ENCODE data around the gene ZFHX2. TPM values are rescaled to one million over a fixed set of nuclear protein-coding genes. Genes with fewer than 3 reads are reported as not detected.

Gene ZFHX2
- polyA plus RNA-seq, 1 donor: 9.6 TPM

GRCh38 chr14:23520899-23521533 lies 30.5 kb downstream of the ZFHX2 start:
- DNase-seq: no peak

DNA sequence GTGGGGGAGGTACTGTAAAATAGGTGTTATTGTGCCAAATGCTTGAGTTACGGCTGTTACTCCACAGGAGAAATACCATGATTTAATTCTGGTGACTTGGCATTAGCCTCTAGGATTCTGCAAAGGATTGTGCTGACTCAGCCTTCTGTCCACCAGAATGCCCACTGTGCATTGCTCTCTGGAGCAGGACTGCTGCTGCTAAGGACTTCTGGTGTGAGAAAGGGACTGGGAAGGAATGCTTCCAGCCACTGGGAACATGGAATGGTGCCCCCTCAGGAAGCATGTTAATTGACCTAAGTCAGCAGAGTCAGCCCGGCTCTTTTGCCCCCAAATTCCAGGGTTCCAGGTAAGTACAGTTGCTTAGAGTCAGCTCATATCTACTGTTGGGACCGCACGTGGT lies 32.9 kb downstream of the ZFHX2 start:
- DNase-seq: no peak

GRCh38 chr14:23517650-23518326 lies 33.8 kb downstream of the ZFHX2 start:
- no peak for DNase-seq

- DNase-seq: no peak
Measured at GRCh38 chr14:23514644-23514957, 37.0 kb downstream of the ZFHX2 start.

DNA sequence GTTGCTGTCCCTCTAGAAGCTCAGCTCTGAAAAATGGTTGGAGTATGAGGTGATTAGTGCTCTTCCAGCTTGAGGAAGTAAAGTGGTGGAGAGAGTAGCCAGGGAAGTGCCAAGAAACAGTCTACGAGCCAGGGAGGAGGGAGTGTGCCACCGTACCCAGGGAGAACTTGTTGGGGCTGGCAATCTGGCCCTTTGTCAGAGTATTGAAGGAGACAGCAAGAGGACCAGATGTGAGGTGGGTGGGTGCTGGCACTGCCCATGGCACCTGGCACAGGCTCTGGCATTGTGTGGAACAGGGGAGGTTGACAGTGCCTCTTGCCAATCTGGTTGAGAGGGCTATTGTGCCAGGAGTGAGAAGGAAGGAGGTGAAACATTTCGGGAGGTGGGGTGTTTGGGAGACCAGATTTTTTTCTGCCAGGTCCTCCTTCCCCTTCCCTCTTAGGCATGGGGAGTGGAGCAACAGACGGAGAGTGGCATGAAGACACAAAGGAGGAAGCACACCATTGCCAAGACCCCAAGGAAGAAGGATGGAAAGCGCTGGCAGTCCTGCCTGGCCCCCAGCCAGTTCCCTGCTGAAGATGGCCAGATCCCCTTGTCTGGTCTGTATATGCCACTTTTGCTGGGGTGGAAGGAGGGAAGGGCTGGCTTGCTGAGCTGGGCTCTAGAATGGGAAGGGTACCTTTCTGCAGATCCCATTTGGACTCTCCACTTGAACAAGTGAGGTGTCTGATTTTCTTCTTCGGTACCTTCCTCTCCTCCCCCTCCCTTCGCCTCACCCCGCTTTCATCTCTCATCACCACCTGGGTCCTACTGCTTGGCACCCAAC lies 37.5 kb downstream of the ZFHX2 start:
- no peak for DNase-seq

- DNase-seq: no peak
Measured at GRCh38 chr14:23513005-23513817, 38.4 kb downstream of the ZFHX2 start.

- no peak for DNase-seq
Measured at GRCh38 chr14:23512156-23512555, 39.4 kb downstream of the ZFHX2 start.

DNA sequence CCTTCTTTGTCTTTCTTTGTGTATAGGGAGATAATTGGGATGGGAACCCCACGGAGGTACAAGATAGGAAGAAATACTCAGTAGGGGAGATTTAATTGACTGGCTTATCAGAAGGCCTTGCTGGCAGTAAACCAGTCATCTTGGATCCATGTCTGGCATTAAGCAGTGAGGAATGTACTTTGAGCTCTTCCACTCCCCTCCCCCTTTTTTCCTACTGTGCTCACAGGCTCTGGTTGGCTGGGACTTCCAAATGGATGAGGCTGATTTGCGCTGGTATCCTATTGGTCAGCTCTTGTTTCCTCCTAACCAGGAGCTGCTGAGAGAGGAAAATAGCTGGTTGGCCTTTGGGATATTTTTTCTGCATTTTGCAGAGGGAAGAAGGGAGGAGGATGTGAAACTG lies 57.3 kb downstream of the ZFHX2 start:
- no peak for DNase-seq

DNA sequence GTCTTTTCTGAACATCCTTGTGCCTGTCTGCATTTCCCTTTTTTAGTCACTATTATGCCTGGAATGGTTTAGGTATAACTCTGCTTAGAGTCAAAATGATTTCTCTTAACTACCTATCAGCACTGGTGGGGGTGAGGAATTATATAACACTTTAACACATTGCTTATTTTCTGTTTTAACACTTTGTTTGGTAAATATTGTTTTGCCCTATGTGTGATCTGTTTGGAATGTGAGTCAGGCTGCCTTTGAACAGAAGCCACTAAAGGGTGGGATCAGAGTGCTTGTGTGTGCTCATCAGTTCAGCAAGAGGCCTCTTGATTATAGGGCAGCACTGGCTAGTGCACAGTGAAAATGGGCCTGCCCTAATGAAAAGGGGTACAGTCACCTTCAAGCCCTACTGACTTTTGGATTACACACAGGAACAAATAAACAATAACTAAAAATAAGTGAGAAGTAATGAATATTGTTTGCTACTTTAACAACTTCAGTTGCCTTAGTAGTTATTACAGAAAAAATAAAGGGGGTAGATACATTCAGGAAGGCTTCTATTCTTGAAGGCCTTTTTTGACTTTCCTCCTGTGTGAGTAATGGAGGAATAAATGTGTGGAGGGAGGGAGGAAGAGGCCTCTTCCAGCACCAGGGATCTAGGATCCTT lies 58.8 kb downstream of the ZFHX2 start:
- DNase-seq: no peak

- no peak for DNase-seq
Measured at GRCh38 chr14:23487216-23487615, 64.3 kb downstream of the ZFHX2 start.

DNA sequence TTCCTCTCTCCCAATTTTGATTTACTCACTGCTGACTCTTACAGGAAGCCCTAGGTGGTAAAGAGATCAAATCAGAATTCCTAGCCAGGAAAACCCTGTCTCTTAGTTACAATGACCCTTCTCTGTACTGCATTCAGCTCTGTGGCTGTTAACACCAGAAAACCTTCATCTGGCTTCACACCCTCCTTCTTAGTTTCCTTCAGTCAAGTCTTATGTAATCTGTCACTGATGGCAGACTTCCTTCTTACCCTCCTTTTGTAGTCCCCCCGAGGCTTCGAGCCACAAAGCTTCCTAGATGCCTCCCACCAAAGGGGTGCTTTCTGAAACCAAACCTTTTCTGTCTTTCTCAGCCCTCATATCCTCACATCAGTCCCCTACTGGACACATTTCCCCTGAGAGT lies 65.5 kb downstream of the ZFHX2 start:
- no peak for DNase-seq

DNA sequence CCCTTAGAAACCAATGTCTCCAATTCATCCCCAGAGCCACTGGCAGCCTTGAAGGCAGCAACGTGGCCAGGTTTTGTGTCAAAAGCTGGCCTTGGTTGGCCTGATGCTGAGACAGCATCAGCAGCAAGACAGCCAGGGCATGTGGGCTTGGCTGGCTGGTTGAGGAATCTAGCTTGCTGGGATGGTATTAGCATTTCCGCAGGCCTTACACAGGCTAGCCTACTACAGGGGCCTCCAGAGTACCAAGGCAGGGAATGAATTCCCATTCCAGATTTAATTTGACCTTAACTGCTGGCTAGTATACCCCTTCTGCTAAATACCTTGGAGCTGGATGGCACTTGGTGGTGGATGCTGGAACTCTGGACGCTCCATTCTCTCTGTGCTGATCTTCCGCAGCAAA lies 66.2 kb downstream of the ZFHX2 start:
- no peak for DNase-seq

GRCh38 chr14:23483236-23483854 lies 68.2 kb downstream of the ZFHX2 start:
- DNase-seq: no peak

DNA sequence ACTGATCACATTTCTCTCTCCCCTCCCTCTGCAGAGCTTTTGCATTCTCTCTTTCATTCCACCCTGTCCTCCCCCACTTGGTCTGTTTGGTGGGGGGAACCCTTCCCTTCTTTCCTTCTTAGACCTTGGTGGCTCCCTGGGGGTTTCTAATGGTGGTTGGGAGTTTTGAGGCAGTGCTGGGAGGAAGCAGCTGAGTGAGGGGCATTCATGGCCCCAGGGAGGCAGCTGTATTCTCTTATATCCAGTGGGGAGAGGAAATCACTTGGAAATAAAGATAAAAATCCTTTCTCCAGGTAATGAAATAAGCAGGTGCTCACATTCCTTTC lies 68.8 kb downstream of the ZFHX2 start:
- no peak for DNase-seq

GRCh38 chr14:23481979-23482822 lies 69.4 kb downstream of the ZFHX2 start:
- DNase-seq: no peak

GRCh38 chr14:23481362-23481970 lies 70.1 kb downstream of the ZFHX2 start:
- DNase-seq: peak; percentile 37

DNA sequence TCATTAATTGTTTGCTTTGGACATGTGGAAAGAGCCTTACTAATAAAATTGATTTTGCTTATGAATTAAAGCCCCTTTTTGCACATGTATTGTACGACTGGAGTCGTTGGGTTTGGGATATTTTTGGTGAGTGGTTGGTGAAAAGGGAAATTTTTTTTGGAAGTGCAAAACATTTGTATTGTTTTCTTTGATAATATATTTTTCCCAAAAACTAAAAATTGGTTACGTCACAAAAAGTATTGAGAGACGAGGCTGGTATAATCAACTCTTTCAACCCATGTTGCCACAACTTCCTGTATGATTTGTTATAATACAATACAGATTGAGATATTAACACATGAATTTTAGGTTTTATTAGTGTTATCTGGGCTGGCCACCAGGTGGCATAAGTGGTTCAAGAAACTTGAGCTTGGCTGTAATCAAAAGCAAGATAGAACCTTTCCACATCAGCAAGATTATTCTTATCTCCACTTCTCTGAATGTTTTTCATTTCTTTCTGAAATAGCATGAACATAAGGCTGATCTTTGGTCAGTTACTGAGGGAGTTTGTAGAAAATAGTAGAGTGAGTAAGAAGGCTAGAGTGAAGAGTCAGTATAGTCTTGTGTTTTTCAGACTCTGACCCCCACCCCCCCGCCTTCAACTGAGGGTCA lies 73.3 kb downstream of the ZFHX2 start:
- DNase-seq: peak; percentile 50

- no peak for DNase-seq
Measured at GRCh38 chr14:23470947-23471346, 80.6 kb downstream of the ZFHX2 start.

All from left kidney (tissue), 2 donors.